Measurements from ENCODE around the gene CRY2. TPM values are rescaled to one million over a fixed set of nuclear protein-coding genes. Genes with fewer than 3 reads are reported as not detected.
A peak's percentile ranks its signal among the peaks of the same experiment; 100 is the strongest.
"Not testable (repeated sequence)": the region's sequence is repeated elsewhere in the genome, so short reads cannot be mapped to it uniquely, and the experiment has no call there.

Gene CRY2
- total RNA-seq, 1 donor from 2014 or later = 33.8 TPM

GRCh38 chr11:45806072-45806933 lies 41.0 kb upstream of the CRY2 start:
- peaks cover 33% of the 10 kb centered on the region for H3K4me1 Mint-ChIP-seq
- TF ChIP-seq CTCF (IDR thresholded peaks at IDR 0.05; ENCODE audit: unreplicated experiment) = no peak
- H3K27me3 Mint-ChIP-seq (ENCODE audit: low read depth) = no peaks in the 10 kb centered on the region
- DNase-seq (ENCODE audit: low spot score in 2 of 2, unreplicated experiment in 2 of 2) = no peak
- H3K9me3 Mint-ChIP-seq = no peaks in the 10 kb centered on the region
- peak overlapping the region; percentile 96 for H3K4me3 Mint-ChIP-seq
- peak overlapping the region; percentile 67 for H3K27ac Mint-ChIP-seq
- H3K36me3 Mint-ChIP-seq = peaks cover 4% of the 10 kb centered on the region

GRCh38 chr11:45806937-45807791 lies 40.1 kb upstream of the CRY2 start:
- Mint-ChIP-seq H3K4me1 (peaks cover 33% of the 10 kb centered on the region), H3K27me3 (ENCODE audit: low read depth) (no peaks in the 10 kb centered on the region), H3K4me3 (peak overlapping the region; percentile 96), H3K27ac (no peak overlapping the region), H3K9me3 (no peaks in the 10 kb centered on the region), H3K36me3 (peaks cover 4% of the 10 kb centered on the region)
- TF ChIP-seq CTCF (IDR thresholded peaks at IDR 0.05; ENCODE audit: unreplicated experiment) = no peak
- no peak for DNase-seq (ENCODE audit: low spot score in 2 of 2, unreplicated experiment in 2 of 2)

- H3K9me3 Mint-ChIP-seq = no peaks in the 10 kb centered on the region
- peak overlapping the region; percentile 96 for H3K4me3 Mint-ChIP-seq
- peaks cover 4% of the 10 kb centered on the region for H3K36me3 Mint-ChIP-seq
- no peaks in the 10 kb centered on the region for H3K27me3 Mint-ChIP-seq (ENCODE audit: low read depth)
- DNase-seq (ENCODE audit: low spot score in 2 of 2, unreplicated experiment in 2 of 2) = no peak
- peaks cover 30% of the 10 kb centered on the region for H3K4me1 Mint-ChIP-seq
- H3K27ac Mint-ChIP-seq = no peak overlapping the region
- TF ChIP-seq CTCF (IDR thresholded peaks at IDR 0.05; ENCODE audit: unreplicated experiment) = no peak
Measured at GRCh38 chr11:45807792-45808238, 39.5 kb upstream of the CRY2 start.

- H3K27ac Mint-ChIP-seq; H3K36me3 Mint-ChIP-seq; H3K4me3 Mint-ChIP-seq; DNase-seq (ENCODE audit: low spot score in 2 of 2, unreplicated experiment in 2 of 2); H3K9me3 Mint-ChIP-seq; H3K27me3 Mint-ChIP-seq (ENCODE audit: low read depth): not testable (repeated sequence)
- peaks cover 30% of the 10 kb centered on the region for H3K4me1 Mint-ChIP-seq
Measured at GRCh38 chr11:45808427-45808826, 38.8 kb upstream of the CRY2 start.

- Mint-ChIP-seq H3K27ac (no peak overlapping the region), H3K4me3 (no peak overlapping the region), H3K4me1 (peaks cover 26% of the 10 kb centered on the region), H3K27me3 (ENCODE audit: low read depth) (no peaks in the 10 kb centered on the region), H3K36me3 (peaks cover 4% of the 10 kb centered on the region), H3K9me3 (no peaks in the 10 kb centered on the region)
- peak in 1 of 2 experiments; percentile 30 for DNase-seq (ENCODE audit: low spot score in 2 of 2, unreplicated experiment in 2 of 2)
- no peak for TF ChIP-seq CTCF (IDR thresholded peaks at IDR 0.05; ENCODE audit: unreplicated experiment)
Measured at GRCh38 chr11:45809456-45810395, 37.5 kb upstream of the CRY2 start.
